Ectodermal cell (in vitro differentiated cells): Measurements from ENCODE around the gene GALNTL6.

Experiments used
- H3K27ac ChIP-seq: 2 replicates; pipeline ENCODE4 v1.7.0; 2013; ENCODE audit warnings: mild to moderate bottlenecking, low read depth, low read length; ENCODE audit not compliant: insufficient read depth, poor library complexity, severe bottlenecking
- H3K27me3 ChIP-seq: 2 replicates; pipeline ENCODE4 v1.7.0; 2013; ENCODE audit warnings: mild to moderate bottlenecking, low read length; ENCODE audit not compliant: insufficient read depth, control insufficient read depth, poor library complexity, severe bottlenecking
- H3K36me3 ChIP-seq: one replicate; pipeline ENCODE4 v1.7.0; 2013; ENCODE audit warnings: low read length; ENCODE audit not compliant: control insufficient read depth, insufficient read depth
- H3K4me1 ChIP-seq: one replicate; pipeline ENCODE4 v1.7.0; 2013; ENCODE audit warnings: low read length; ENCODE audit not compliant: control insufficient read depth, insufficient read depth
- H3K4me3 ChIP-seq: 2 replicates; pipeline ENCODE4 v1.7.0; 2013; ENCODE audit warnings: low read depth, low read length, control low read depth; ENCODE audit not compliant: insufficient read depth
- H3K9me3 ChIP-seq: 2 replicates; pipeline ENCODE4 v1.7.0; 2013; ENCODE audit warnings: mild to moderate bottlenecking, low read length, moderate library complexity; ENCODE audit not compliant: control insufficient read depth
- WGBS, 2 experiments: methylation state at CpG; one replicate each; pipeline ENCODE4 v1.1.7; 2013; ENCODE audit warnings: missing lambda C conversion rate in 2 of 2; 5-methylcytosine and 5-hydroxymethylcytosine counted together

GALNTL6 gene

GRCh38 chr4:172225457-172225856 is 412.3 kb downstream of the GALNTL6 start:
- H3K36me3 ChIP-seq, result no peaks in the 10 kb centered on the region
- H3K4me1 ChIP-seq, result no peaks in the 10 kb centered on the region
- no peak overlapping the region for H3K4me3 ChIP-seq
- 94 to 96% methylated on average over 5 of the region's 5 CpGs for WGBS, 2 experiments
- H3K9me3 ChIP-seq, result no peaks in the 10 kb centered on the region
- H3K27ac ChIP-seq, result no peak overlapping the region
- no peaks in the 10 kb centered on the region for H3K27me3 ChIP-seq

- H3K36me3 ChIP-seq, result no peaks in the 10 kb centered on the region
- no peaks in the 10 kb centered on the region for H3K9me3 ChIP-seq
- no peaks in the 10 kb centered on the region for H3K4me1 ChIP-seq
- H3K4me3 ChIP-seq, result no peak overlapping the region
- 28 to 29% methylated on average over 4 to 5 of the region's 5 CpGs for WGBS, 2 experiments
- no peak overlapping the region for H3K27ac ChIP-seq
- H3K27me3 ChIP-seq, result no peaks in the 10 kb centered on the region
Measured at GRCh38 chr4:172232966-172233365, 419.8 kb downstream of the GALNTL6 start.

- H3K36me3 ChIP-seq, result no peaks in the 10 kb centered on the region
- H3K27me3 ChIP-seq, result no peaks in the 10 kb centered on the region
- no peak overlapping the region for H3K27ac ChIP-seq
- H3K4me1 ChIP-seq, result no peaks in the 10 kb centered on the region
- 97% methylated on average over 4 of the region's 4 CpGs for WGBS, 2 experiments
- H3K9me3 ChIP-seq, result no peaks in the 10 kb centered on the region
- H3K4me3 ChIP-seq, result no peak overlapping the region
Measured at GRCh38 chr4:172243551-172243950, 430.3 kb downstream of the GALNTL6 start.

DNA sequence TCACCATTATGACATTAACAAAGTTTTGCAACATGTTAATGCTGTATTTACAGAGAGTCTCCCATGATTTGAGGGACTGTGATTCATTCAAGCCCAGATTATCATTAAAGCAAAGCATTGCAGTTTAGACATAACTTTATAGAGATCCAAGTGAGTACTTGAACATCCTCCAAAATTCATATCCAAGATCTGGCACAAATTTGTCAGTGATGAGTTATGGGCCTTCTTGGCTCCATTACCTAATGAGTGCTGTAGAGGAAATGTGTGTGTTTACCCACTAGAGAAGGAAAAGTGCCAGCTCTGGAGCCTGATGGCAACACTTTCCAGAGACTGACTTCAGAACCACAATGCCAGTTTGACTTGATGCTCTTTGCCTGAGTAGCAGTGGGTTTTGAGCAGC is 432.3 kb downstream of the GALNTL6 start:
- no peaks in the 10 kb centered on the region for H3K27me3 ChIP-seq
- no peak overlapping the region for H3K4me3 ChIP-seq
- no peaks in the 10 kb centered on the region for H3K4me1 ChIP-seq
- no peak overlapping the region for H3K27ac ChIP-seq
- no peaks in the 10 kb centered on the region for H3K9me3 ChIP-seq
- no peaks in the 10 kb centered on the region for H3K36me3 ChIP-seq

DNA sequence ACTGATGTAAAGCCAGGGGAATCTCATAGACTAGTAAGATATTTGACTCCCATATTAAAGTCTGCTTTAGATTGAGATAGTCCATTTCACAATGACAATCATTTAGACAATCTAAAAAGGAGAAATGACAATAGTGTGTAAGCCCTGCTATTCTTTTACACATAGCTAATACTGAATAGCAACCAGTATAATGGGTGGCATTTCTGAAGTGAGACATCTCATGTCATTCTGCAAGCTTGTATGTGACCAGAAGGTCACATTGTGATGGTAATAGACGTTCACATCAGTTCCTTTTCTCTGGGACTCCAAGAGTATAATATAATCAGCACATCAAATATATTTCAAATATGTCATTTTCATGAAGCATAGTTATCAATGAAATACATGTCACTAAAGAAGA is 440.2 kb downstream of the GALNTL6 start:
- 80 to 92% methylated on average over 1 of the region's 1 CpG for WGBS, 2 experiments
- no peak overlapping the region for H3K27ac ChIP-seq
- H3K9me3 ChIP-seq, result no peaks in the 10 kb centered on the region
- H3K27me3 ChIP-seq, result no peaks in the 10 kb centered on the region
- H3K36me3 ChIP-seq, result no peaks in the 10 kb centered on the region
- H3K4me3 ChIP-seq, result no peak overlapping the region
- no peaks in the 10 kb centered on the region for H3K4me1 ChIP-seq

- WGBS, 2 experiments, result 100% methylated on average over 1 of the region's 1 CpG; no CpG with 5 or more reads in 1 of the 2 experiments
Measured at GRCh38 chr4:172256820-172257219, 443.6 kb downstream of the GALNTL6 start.

DNA sequence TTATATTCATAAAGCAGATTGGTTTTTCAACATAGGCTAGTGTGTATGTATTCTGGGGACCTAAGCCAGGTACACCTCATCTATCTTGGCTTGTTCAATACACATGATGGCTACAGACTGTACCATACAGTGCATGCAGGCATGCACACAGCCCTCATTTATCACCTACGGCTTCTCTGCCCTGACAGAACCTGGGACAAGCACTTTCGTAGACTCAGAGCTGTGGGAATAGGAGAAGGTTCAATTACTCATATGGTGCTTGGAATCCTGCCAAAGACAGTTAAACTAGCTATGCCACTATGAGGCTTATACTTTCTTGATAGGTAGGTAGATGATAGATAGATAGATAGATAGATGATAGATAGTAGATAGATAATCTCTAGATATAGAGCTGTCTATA is 457.2 kb downstream of the GALNTL6 start:
- 84 to 100% methylated on average over 2 of the region's 2 CpGs for WGBS, 2 experiments
- Histone ChIP-seq H3K9me3 (no peaks in the 10 kb centered on the region), H3K27ac (no peak overlapping the region), H3K36me3 (no peaks in the 10 kb centered on the region), H3K4me1 (no peaks in the 10 kb centered on the region), H3K4me3 (no peak overlapping the region), H3K27me3 (no peaks in the 10 kb centered on the region)

More at GRCh38 chr4:172256820-172257219, 443.6 kb downstream of the GALNTL6 start:
- no peaks in the 10 kb centered on the region for H3K9me3 ChIP-seq
- H3K27me3 ChIP-seq, result no peaks in the 10 kb centered on the region
- no peaks in the 10 kb centered on the region for H3K4me1 ChIP-seq
- no peaks in the 10 kb centered on the region for H3K36me3 ChIP-seq
- no peak overlapping the region for H3K4me3 ChIP-seq
- no peak overlapping the region for H3K27ac ChIP-seq

GRCh38 chr4:172287117-172287516 is 473.9 kb downstream of the GALNTL6 start:
- no peak overlapping the region for H3K4me3 ChIP-seq
- H3K27ac ChIP-seq, result no peak overlapping the region
- H3K9me3 ChIP-seq, result no peaks in the 10 kb centered on the region
- no peaks in the 10 kb centered on the region for H3K36me3 ChIP-seq
- H3K27me3 ChIP-seq, result no peaks in the 10 kb centered on the region
- H3K4me1 ChIP-seq, result peaks cover 4% of the 10 kb centered on the region

DNA sequence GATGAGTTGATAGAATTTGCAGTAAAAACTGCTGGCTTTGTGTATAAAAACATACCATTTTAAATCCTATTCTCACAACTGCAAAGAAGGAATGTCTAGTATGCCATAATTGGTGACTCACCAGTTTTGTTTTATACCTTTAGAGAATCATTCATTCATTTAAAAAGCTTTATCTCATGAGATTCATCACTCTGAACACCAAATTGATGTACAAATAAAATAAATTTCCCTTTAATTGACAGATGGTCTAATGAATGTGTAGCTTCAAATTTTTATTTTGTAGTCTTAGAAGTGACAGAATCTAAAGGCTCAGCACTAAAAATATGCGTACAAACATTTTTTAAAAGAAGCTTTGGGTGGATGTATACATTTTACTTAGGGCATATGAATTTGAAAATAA is 492.5 kb downstream of the GALNTL6 start:
- H3K4me3 ChIP-seq, result no peak overlapping the region
- WGBS, 2 experiments, result 100% methylated on average over 1 of the region's 1 CpG
- H3K27me3 ChIP-seq, result no peaks in the 10 kb centered on the region
- H3K36me3 ChIP-seq, result no peaks in the 10 kb centered on the region
- no peaks in the 10 kb centered on the region for H3K4me1 ChIP-seq
- no peak overlapping the region for H3K27ac ChIP-seq
- no peaks in the 10 kb centered on the region for H3K9me3 ChIP-seq

DNA sequence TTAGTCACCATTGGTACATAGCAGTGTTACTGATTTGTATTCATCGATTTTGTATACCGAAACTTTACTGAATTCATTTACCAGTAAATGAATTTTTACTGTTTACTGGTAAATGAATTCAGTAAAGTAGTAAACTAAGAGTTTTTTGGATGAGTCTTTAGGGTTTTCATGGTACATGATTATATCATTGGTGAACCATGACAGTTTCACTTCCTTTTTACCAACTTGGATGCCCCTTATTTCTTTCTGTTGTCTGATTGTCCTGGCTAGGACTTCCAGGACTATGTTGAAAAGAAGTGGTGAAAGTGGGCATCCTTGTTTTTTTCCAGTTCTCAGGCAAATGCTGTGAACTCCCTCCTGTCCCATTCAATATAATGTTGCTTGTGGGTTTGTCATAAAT is 494.9 kb downstream of the GALNTL6 start:
- Histone ChIP-seq H3K9me3 (no peaks in the 10 kb centered on the region), H3K27ac (no peak overlapping the region), H3K4me3 (no peak overlapping the region), H3K36me3 (no peaks in the 10 kb centered on the region), H3K4me1 (no peaks in the 10 kb centered on the region), H3K27me3 (no peaks in the 10 kb centered on the region)
- 93 to 100% methylated on average over 1 to 2 of the region's 2 CpGs for WGBS, 2 experiments

- no peak overlapping the region for H3K4me3 ChIP-seq
- H3K27me3 ChIP-seq, result no peaks in the 10 kb centered on the region
- no peaks in the 10 kb centered on the region for H3K4me1 ChIP-seq
- WGBS, 2 experiments, result 96 to 98% methylated on average over 2 of the region's 3 CpGs
- H3K36me3 ChIP-seq, result no peaks in the 10 kb centered on the region
- H3K27ac ChIP-seq, result no peak overlapping the region
- no peaks in the 10 kb centered on the region for H3K9me3 ChIP-seq
Measured at GRCh38 chr4:172311682-172312081, 498.5 kb downstream of the GALNTL6 start.
